ENCODE results near the gene KIF17.

The KIF17 gene

DNA sequence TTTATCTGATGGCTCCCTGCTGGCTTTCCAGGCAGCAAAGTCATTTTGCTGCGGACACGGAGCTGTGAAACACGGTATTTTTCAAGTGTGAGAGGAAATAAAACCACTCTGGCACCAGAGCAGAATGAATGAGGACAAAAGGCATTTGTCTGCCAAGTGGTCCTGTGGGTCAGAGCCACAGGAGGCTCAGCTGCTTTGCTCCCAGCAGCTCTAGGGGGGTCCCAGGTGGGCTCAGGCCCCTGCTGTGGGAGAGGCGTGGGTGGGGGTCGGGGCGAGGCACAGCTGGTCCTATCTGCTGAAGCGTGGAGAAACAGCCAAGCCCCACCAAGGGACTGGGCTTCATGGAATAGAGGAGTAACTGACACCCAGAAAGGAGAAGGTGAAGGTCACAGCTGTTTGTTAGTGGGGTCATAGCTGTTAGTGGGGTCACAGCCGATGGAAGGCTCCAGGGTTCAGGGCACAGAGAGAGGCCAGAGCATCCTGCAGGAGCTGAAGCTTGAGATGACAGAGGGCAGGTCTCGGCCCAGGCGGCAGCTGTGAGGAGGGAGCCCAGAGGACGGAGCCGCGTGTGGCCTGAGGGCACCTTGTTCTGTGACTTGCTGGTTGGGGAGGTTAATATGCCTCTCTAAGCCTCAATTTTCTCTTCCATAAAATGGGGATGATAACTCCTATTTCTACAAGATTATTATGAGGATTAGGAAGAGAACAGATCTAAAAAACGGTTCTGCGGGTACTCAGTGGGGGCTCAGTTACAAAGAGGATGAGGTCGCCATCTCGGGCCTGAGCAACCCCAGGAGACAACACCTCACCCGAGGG lies 7.1 kb downstream of the KIF17 start:
- no peak for DNase-seq (ENCODE audit: low spot score)

DNA sequence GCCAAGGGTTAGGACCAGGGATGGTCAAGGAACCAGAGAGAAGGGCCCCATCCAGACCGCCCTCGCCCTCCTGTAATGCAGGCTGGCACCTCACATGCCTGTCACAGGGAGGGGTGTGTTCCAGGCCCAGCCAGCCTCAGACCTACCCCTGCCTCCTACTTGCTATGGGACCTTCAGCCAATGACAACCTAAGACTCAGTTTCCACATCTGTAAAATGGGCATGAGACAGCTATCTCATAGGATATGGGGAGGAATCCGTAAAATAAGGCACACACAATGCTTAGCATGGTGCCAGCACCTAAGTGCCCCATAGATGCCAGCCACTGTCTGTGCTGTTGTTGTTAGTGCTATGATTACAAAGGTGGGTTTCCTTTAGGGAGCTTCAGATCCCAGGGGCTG lies 7.9 kb downstream of the KIF17 start:
- DNase-seq (ENCODE audit: low spot score) = no peak

GRCh38 chr1:20708891-20709290 lies 8.9 kb downstream of the KIF17 start:
- no peak for DNase-seq (ENCODE audit: low spot score)

DNA sequence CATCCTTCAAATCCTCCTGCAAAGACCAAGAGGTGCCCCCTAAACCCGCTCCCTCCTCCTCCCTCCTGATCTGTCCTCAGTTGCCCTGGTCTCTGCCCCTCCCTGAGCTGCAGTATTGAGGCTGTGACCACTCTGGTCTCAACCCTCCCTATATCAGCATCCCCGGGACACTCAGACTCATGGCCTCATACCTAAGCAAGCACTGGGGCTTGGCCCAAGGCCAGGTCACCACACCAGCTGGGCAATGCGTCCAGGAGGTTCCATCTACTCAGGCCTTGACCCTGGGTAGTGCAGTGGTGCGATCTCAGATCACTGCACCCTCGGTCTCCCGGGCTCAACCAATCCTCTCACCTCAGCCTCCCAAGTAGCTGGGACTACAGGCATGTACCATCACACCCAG lies 9.8 kb downstream of the KIF17 start:
- DNase-seq (ENCODE audit: low spot score) = no peak

- DNase-seq (ENCODE audit: low spot score) = no peak
Measured at GRCh38 chr1:20706841-20707240, 11.0 kb downstream of the KIF17 start.

DNA sequence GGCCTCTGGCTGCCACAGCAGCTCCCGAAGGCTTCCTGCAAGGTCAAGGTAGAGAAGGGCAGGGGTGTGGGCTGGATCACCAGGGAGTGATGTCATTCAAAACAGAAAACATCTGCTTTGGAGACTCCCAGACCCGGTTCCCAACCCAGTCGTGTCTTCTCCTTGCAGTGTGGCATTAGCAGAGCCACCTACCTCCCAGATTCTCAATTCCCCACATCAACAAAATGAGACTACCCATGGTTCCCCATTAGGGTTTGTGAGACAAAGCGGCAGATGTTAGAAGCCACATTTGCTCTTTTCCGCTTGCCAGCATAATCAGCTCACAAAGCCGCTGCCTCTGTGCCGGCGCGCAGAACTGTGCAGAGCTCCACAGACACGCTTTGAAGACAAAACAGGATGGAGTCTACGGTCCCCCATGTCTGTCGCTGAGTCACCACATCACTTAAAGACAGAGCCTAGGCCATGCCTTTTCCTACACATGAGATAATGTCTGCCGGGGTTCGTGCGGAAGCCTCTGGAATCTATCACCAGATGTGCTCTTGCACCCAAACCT lies 12.5 kb downstream of the KIF17 start:
- no peak for DNase-seq (ENCODE audit: low spot score)

- no peak for DNase-seq (ENCODE audit: low spot score)
Measured at GRCh38 chr1:20704390-20705202, 13.2 kb downstream of the KIF17 start.

GRCh38 chr1:20703124-20703756 lies 14.6 kb downstream of the KIF17 start:
- DNase-seq (ENCODE audit: low spot score) = no peak

- DNase-seq (ENCODE audit: low spot score) = no peak
Measured at GRCh38 chr1:20702416-20702815, 15.4 kb downstream of the KIF17 start.

- DNase-seq (ENCODE audit: low spot score) = no peak
Measured at GRCh38 chr1:20701847-20702246, 16.0 kb downstream of the KIF17 start.

DNA sequence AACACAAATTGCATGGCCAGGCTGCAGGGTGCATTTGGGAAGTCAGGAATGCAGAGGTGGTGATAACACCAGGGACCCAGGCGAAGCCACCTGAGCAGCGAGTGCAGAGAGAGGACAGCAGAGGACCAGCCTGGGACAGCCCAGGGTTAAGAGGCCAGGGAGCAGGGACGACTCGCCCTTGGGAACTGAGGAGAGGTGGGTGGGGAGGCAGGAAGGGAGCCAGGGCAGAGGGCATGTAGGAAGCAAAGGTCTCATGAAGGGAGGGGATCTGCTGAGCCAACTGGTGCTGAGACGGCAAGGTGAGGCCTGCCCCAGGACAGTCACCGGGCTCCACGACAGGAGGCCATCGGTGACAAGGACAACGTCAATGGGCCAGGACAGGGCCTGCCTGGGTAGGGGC lies 16.4 kb downstream of the KIF17 start:
- DNase-seq (ENCODE audit: low spot score) = no peak

GRCh38 chr1:20700636-20701215 lies 17.1 kb downstream of the KIF17 start:
- DNase-seq (ENCODE audit: low spot score) = no peak

DNA sequence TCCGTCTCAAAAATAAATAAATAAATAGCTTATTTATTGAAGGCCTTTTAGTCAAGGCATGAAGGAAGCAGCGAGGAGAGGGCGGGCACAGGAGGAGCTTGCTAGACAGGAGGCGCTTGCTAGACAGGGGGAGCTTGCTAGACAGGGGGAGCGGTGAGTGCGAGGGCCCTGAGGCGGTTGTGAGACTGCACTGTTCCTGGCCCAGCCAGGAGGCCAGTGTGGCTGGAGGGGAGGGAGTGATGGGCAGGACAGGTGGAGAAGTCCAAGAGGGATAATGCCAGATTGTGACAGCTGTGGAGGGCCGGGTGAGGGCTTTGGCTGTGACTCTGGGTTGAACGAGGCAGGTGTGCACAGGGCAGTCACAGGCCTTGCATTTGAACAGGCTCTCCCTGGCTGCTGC lies 18.2 kb downstream of the KIF17 start:
- no peak for DNase-seq (ENCODE audit: low spot score)

DNA sequence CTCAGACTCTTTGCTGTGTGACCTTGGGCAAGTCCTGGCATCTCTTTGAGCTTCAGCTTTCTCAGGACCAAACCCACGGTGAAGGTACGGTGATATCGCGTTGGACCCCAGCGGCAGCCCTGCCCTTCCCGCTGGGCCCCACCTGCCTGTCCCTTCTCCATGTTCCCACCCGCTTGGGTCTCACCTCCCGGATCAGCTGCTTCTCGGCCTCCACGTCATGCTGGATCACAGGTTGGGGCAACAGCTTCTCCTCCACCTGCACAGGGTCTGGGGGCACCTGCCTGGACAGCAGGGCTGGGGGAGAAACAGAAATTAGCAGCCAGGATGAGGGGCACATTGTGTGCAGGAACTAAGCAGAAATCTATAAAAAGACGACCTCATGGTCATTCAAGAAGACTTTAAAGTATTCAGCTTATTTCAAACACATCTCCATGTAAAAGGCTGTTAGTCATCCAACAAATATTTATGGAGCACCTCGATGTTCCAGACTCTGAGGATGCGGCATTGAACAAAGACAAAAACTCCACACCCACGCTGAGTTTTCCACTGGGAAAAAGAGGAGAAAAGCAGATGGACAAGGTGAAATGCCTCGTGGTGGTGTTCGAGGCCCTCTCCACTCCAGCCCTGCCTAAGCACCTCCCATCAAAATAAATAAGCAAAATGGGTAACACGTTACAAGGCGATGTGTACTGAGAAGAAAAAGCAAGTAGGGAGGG lies 19.5 kb downstream of the KIF17 start:
- DNase-seq (ENCODE audit: low spot score) = no peak

GRCh38 chr1:20697563-20697962 lies 20.2 kb downstream of the KIF17 start:
- no peak for DNase-seq (ENCODE audit: low spot score)

GRCh38 chr1:20696397-20697333 lies 21.1 kb downstream of the KIF17 start:
- DNase-seq (ENCODE audit: low spot score) = peak; percentile 88

DNA sequence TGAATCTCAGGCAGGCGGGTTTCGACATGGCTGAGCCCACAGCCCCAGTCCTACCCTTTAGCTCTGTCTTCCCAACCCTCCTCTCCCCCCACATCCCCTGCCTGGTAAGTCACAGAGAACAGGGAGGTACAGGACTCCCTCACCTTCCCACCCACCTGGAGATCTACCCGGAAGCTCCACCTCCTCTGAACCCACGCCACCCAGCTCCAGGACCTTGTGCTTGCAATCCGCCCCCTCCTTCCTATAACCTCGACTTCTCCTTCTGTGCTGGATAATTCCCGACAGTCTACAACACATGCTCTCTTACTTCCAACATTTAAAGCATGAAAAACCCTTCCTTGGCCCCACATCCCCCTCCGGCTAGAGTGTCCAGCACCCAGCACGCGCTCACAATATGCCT lies 22.3 kb downstream of the KIF17 start:
- no peak for DNase-seq (ENCODE audit: low spot score)

- DNase-seq (ENCODE audit: low spot score) = no peak
Measured at GRCh38 chr1:20693623-20694022, 24.2 kb downstream of the KIF17 start.

DNA sequence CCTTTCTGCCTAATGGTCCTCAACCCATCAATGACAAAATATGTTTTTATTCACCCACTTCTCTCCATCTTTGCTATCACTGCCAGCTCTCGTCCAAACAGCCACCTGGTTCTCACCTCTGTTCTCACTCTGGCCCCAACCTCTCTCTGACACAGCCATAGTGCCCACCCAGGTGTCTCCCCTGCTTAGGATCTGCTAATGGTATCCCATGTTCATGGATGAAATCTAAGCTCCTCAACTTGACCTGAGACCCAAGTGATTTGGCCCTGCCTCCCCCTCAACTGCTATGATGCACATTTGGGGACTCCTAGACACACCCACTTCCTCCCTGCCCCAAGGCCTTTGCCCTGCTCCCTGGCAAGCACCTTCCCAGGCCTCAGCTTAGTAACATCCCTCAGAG lies 25.9 kb downstream of the KIF17 start:
- DNase-seq (ENCODE audit: low spot score) = no peak

DNA sequence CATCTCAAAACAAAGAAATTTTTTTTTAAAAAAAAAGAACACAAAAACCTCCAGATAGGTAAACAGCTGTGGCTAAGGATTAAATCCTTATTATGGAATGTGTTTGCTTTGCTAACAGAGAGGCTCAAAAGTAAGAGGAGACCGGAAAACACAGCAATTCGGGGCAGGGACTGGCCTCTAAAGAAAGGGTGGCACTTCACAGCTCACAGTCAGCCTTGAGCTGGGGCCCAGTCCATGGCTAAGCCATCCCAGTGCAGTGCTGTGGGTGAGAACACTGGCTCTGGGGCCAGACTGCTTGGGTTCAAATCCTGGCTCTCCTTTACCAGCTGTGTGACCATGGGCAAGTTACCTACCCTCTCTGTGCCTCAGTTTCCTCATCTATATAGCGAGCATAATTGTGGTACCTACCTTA lies 28.2 kb downstream of the KIF17 start:
- no peak for DNase-seq (ENCODE audit: low spot score)

Measured in left forelimb (tissue), 1 donor.